Lung (tissue), 12 donors: ENCODE results near the gene NSD1. TPM values are rescaled to one million over a fixed set of nuclear protein-coding genes. Genes with fewer than 3 reads are reported as not detected.

Experiments used
- ATAC-seq: fragments of 200-7000 bp; cut with Tn5 transposase; one replicate; pipeline ENCODE4 v1.9.1; 2020; ENCODE audit warnings: moderate number of reproducible peaks; ENCODE audit not compliant: insufficient read depth, low FRiP score
- DNase-seq, 3 donors: peaks; one replicate each; pipeline ENCODE4 v3.0.0-alpha.2; 2013 to 2017
- H3K27ac ChIP-seq, 2 donors: one replicate each; pipeline ENCODE4 v1.5.1; 2013; ENCODE audit warnings: mild to moderate bottlenecking in 2 of 2, moderate library complexity in 2 of 2, control low read depth in 1 of 2, inconsistent platforms in 1 of 2, low read depth in 1 of 2, low read length in 1 of 2
- H3K27me3 ChIP-seq, 3 donors: one replicate each; pipeline ENCODE4 v1.5.1; 2013; ENCODE audit warnings: low read length in 2 of 3; ENCODE audit not compliant: control insufficient read depth in 3 of 3, insufficient read depth in 3 of 3
- H3K36me3 ChIP-seq, 4 donors: one replicate each; pipeline ENCODE4 v1.5.1; 2013; ENCODE audit warnings: low read length in 4 of 4, mild to moderate bottlenecking in 1 of 4, moderate library complexity in 1 of 4; ENCODE audit not compliant: control insufficient read depth in 4 of 4, insufficient read depth in 4 of 4
- H3K4me1 ChIP-seq, 5 donors: one replicate each; pipeline ENCODE4 v1.5.1; 2013; ENCODE audit warnings: low read length in 5 of 5, mild to moderate bottlenecking in 2 of 5, moderate library complexity in 1 of 5; ENCODE audit not compliant: control insufficient read depth in 5 of 5, insufficient read depth in 5 of 5
- H3K4me3 ChIP-seq: one replicate; pipeline ENCODE4 v1.5.1; 2013; ENCODE audit warnings: mild to moderate bottlenecking, control low read depth, moderate library complexity
- H3K9ac ChIP-seq, 2 donors: one replicate each; pipeline ENCODE4 v1.5.1; 2013; ENCODE audit warnings: low read length in 2 of 2, control low read depth in 1 of 2; ENCODE audit not compliant: insufficient read depth in 1 of 2
- H3K9me3 ChIP-seq, 4 donors: one replicate each; pipeline ENCODE4 v1.5.1; 2013; ENCODE audit warnings: low read length in 3 of 4, mild to moderate bottlenecking in 1 of 4, moderate library complexity in 1 of 4; ENCODE audit not compliant: control insufficient read depth in 4 of 4, insufficient read depth in 3 of 4
- CTCF ChIP-seq: IDR thresholded peaks from 2 replicates; pipeline ENCODE4 v1.5.1; 2012; ENCODE audit warnings: mild to moderate bottlenecking; ENCODE audit errors: control extremely low read depth, extremely low read depth
- WGBS, 2 donors: extraction: QIAGEN DNeasy Blood & Tissue Kit; methylation state at CpG; one replicate each; pipeline ENCODE4 v1.1.7; 2013; 5-methylcytosine and 5-hydroxymethylcytosine counted together
- polyA plus RNA-seq, 2 donors: library from polyadenylated mRNA; stranded (reverse); fragments of 200-250 nt; gene quantifications; one replicate each; pipeline ENCODE4 v1.2.1, GENCODE V29; 2013
- total RNA-seq, 2 donors: library from RNA; depleted of rRNA in 1 of 2; stranded (reverse); fragments of >200 nt in 1 of 2; gene quantifications; one replicate each; pipeline ENCODE4 v1.2.1, GENCODE V29; 2014 to 2021
- donor health status: control.
- donor health status: control.
- donor health status: Bipolar disorder and iron deficiency.
- donor health status: healthy.
- donor health status: DM: yes; HTN: yes; CAD: no.

The NSD1 gene
- total and polyA plus RNA-seq, 4 donors = 8.0 to 81.7 (median 43.2) TPM

GRCh38 chr5:177334155-177334551 lies 200.6 kb downstream of the NSD1 start:
- Histone ChIP-seq H3K27ac (no peak overlapping the region), H3K27me3 (no peaks in the 10 kb centered on the region), H3K9me3 (no peaks in the 10 kb centered on the region), H3K36me3 (peaks cover 13 to 89% (median 30%) of the 10 kb centered on the region in 4 donors), H3K4me3 (no peak overlapping the region), H3K4me1 (no peaks in the 10 kb centered on the region), H3K9ac (no peak overlapping the region)
- ATAC-seq = no peak
- WGBS, 2 donors = 83 to 86% methylated on average over 15 of the region's 15 CpGs
- TF ChIP-seq CTCF = no peak
- no peak for DNase-seq

- H3K4me1 ChIP-seq = no peaks in the 10 kb centered on the region
- peaks cover 13 to 84% (median 30%) of the 10 kb centered on the region in 4 donors for H3K36me3 ChIP-seq
- DNase-seq (no peak), ATAC-seq (no peak)
- no peak overlapping the region for H3K4me3 ChIP-seq
- H3K9me3 ChIP-seq = no peaks in the 10 kb centered on the region
- TF ChIP-seq CTCF = no peak
- WGBS, 2 donors = 91 to 92% methylated on average over 21 of the region's 21 CpGs
- H3K27me3 ChIP-seq = no peaks in the 10 kb centered on the region
- H3K27ac ChIP-seq = no peak overlapping the region
- no peak overlapping the region for H3K9ac ChIP-seq
These were observed 201.5 kb downstream of the NSD1 start for GRCh38 chr5:177334781-177335700.

GRCh38 chr5:177335701-177336065 lies 202.1 kb downstream of the NSD1 start:
- no peak for ATAC-seq
- Histone ChIP-seq H3K9ac (no peak overlapping the region), H3K4me3 (no peak overlapping the region), H3K27ac (no peak overlapping the region), H3K36me3 (peaks cover 13 to 77% (median 30%) of the 10 kb centered on the region in 4 donors), H3K4me1 (no peaks in the 10 kb centered on the region), H3K27me3 (no peaks in the 10 kb centered on the region), H3K9me3 (no peaks in the 10 kb centered on the region)
- WGBS, 2 donors = 99% methylated on average over 7 of the region's 7 CpGs
- DNase-seq = no peak
- TF ChIP-seq CTCF = no peak
